ENCODE results near the gene ITPK1.

GRCh38 chr14:92987148-92987570 is 128.6 kb downstream of the ITPK1 start:
- TF ChIP-seq POLR2AphosphoS5 (IDR thresholded peaks at IDR 0.05; ENCODE audit: borderline replicate concordance, low read depth, low read length), result no peak
- no peak for TF ChIP-seq EZH2 (IDR thresholded peaks at IDR 0.05)

Data from SK-N-MC (cell line).